Liver (tissue), 9 donors: ENCODE results near the gene TMEM170A. TPM values are rescaled to one million over a fixed set of nuclear protein-coding genes. Genes with fewer than 3 reads are reported as not detected.

Source experiments
- DNase-seq: peaks from one replicate; pipeline ENCODE4 v3.0.0-alpha.2; 2017; ENCODE audit warnings: low spot score
- H3K27ac ChIP-seq, 2 donors: one replicate each; pipeline ENCODE4 v1.7.0; 2013; ENCODE audit warnings: inconsistent platforms in 2 of 2, low read length in 2 of 2, control low read depth in 1 of 2, low read depth in 1 of 2, mild to moderate bottlenecking in 1 of 2
- H3K27me3 ChIP-seq, 4 donors: one replicate each; pipeline versions ENCODE4 v1.6.1 to v1.7.0; 2013; ENCODE audit warnings: low read length in 3 of 4, inconsistent platforms in 1 of 4, mild to moderate bottlenecking in 1 of 4, moderate library complexity in 1 of 4; ENCODE audit not compliant: control insufficient read depth in 4 of 4, insufficient read depth in 4 of 4
- H3K36me3 ChIP-seq, 4 donors: one replicate each; pipeline versions ENCODE4 v1.6.1 to v1.7.0; 2013; ENCODE audit warnings: low read length in 3 of 4, mild to moderate bottlenecking in 3 of 4, low read depth in 1 of 4, moderate library complexity in 1 of 4; ENCODE audit not compliant: control insufficient read depth in 4 of 4, insufficient read depth in 3 of 4
- H3K4me1 ChIP-seq, 4 donors: one replicate each; pipeline versions ENCODE4 v1.6.1 to v1.7.0; 2013; ENCODE audit warnings: low read length in 3 of 4, mild to moderate bottlenecking in 3 of 4, moderate library complexity in 1 of 4; ENCODE audit not compliant: control insufficient read depth in 4 of 4, insufficient read depth in 4 of 4
- H3K4me3 ChIP-seq, 3 donors: one replicate each; pipeline versions ENCODE4 v1.6.1 to v1.7.0; 2013; ENCODE audit warnings: low read length in 3 of 3, control low read depth in 1 of 3, low read depth in 1 of 3, mild to moderate bottlenecking in 1 of 3
- H3K9ac ChIP-seq, 2 donors: one replicate each; pipeline ENCODE4 v1.7.0; 2013; ENCODE audit warnings: low read length in 2 of 2, mild to moderate bottlenecking in 2 of 2, moderate library complexity in 2 of 2, control low read depth in 1 of 2, low read depth in 1 of 2
- H3K9me3 ChIP-seq, 4 donors: one replicate each; pipeline versions ENCODE4 v1.6.1 to v1.7.0; 2013; ENCODE audit warnings: low read length in 3 of 4; ENCODE audit not compliant: control insufficient read depth in 4 of 4
- EGR1 ChIP-seq, 2 donors: IDR thresholded peaks; 2 replicates each; pipeline ENCODE4 v1.6.1; 2016 to 2018; ENCODE audit warnings: antibody characterized with exemption in 2 of 2, low read depth in 2 of 2
- FOXA1 ChIP-seq: IDR thresholded peaks from 2 replicates; pipeline ENCODE4 v1.6.1; 2016; ENCODE audit warnings: antibody characterized with exemption
- FOXA2 ChIP-seq: IDR thresholded peaks from 2 replicates; pipeline ENCODE4 v1.6.1; 2016; ENCODE audit warnings: antibody characterized with exemption
- GABPA ChIP-seq, 2 donors: IDR thresholded peaks in 1 of 2; conservative IDR thresholded peaks in 1 of 2; 2 replicates each; pipeline ENCODE4 v1.6.1; 2016; ENCODE audit warnings: antibody characterized with exemption in 2 of 2, mild to moderate bottlenecking in 1 of 2, moderate library complexity in 1 of 2
- HNF4A ChIP-seq, 2 donors: conservative IDR thresholded peaks; 2 replicates each; pipeline ENCODE4 v1.6.1; 2016; ENCODE audit warnings: antibody characterized with exemption in 2 of 2, mild to moderate bottlenecking in 2 of 2
- HNF4G ChIP-seq: IDR thresholded peaks from 2 replicates; pipeline ENCODE4 v1.6.1; 2016; ENCODE audit warnings: antibody characterized with exemption
- JUND ChIP-seq, 2 donors: IDR thresholded peaks; 2 replicates each; pipeline ENCODE4 v1.6.1; 2016; ENCODE audit warnings: antibody characterized with exemption in 2 of 2
- MAX ChIP-seq: IDR thresholded peaks from 2 replicates; pipeline ENCODE4 v1.6.1; 2016; ENCODE audit warnings: antibody characterized with exemption
- NR2F2 ChIP-seq: IDR thresholded peaks from 2 replicates; pipeline ENCODE4 v1.6.1; 2016; ENCODE audit warnings: antibody characterized with exemption
- RAD21 ChIP-seq, 2 donors: IDR thresholded peaks; 2 replicates each; pipeline ENCODE4 v1.6.1; 2016; ENCODE audit warnings: antibody characterized with exemption in 2 of 2, mild to moderate bottlenecking in 2 of 2
- RXRA ChIP-seq, 2 donors: IDR thresholded peaks; 2 replicates each; pipeline ENCODE4 v1.6.1; 2017 to 2018; ENCODE audit warnings: antibody characterized with exemption in 2 of 2, mild to moderate bottlenecking in 1 of 2
- SP1 ChIP-seq: IDR thresholded peaks from 2 replicates; pipeline ENCODE4 v1.6.1; 2018; ENCODE audit warnings: antibody characterized with exemption, mild to moderate bottlenecking
- TAF1 ChIP-seq: conservative IDR thresholded peaks from 2 replicates; pipeline ENCODE4 v1.6.1; 2016; ENCODE audit warnings: antibody characterized with exemption, mild to moderate bottlenecking
- YY1 ChIP-seq: IDR thresholded peaks from 2 replicates; pipeline ENCODE4 v1.6.1; 2016; ENCODE audit warnings: antibody characterized with exemption, mild to moderate bottlenecking
- WGBS: extraction: QIAGEN DNeasy Blood & Tissue Kit; methylation state at CpG from one replicate; pipeline ENCODE4 v1.1.7; 2013; 5-methylcytosine and 5-hydroxymethylcytosine counted together
- polyA plus RNA-seq, 2 donors: library from polyadenylated mRNA; stranded (reverse) in 1 of 2; unstranded in 1 of 2; fragments of 200-250 nt in 1 of 2; fragments of >200 nt in 1 of 2; fragmentation: Nextera tagmentation in 1 of 2; extraction: Ambion mirVana in 1 of 2; gene quantifications; one replicate each; pipeline versions ENCODE4 v1.2.1 to v1.2.3, GENCODE V29; 2013 to 2015
- total RNA-seq, 2 donors: library from RNA; depleted of rRNA; stranded (reverse); fragments of >200 nt; gene quantifications; one replicate each; pipeline ENCODE4 v1.2.3, GENCODE V29; 2014
- TF ChIP-seq, protein P1 (sequence below): IDR thresholded peaks from 2 replicates; pipeline ENCODE4 v1.6.1; 2016; ENCODE audit warnings: antibody characterized with exemption
- TF ChIP-seq, protein P2 (sequence below): IDR thresholded peaks from 2 replicates; pipeline ENCODE4 v1.6.1; 2016; ENCODE audit warnings: antibody characterized with exemption
- TF ChIP-seq, protein P3 (sequence below): fragments of 150-350 bp; IDR thresholded peaks from 2 replicates; pipeline ENCODE4 v1.5.1; 2017; ENCODE audit warnings: improper control_type of control experiment, low read depth, low read length; ENCODE audit not compliant: missing input control
- TF ChIP-seq, protein P4 (sequence below): IDR thresholded peaks from 2 replicates; pipeline ENCODE4 v1.6.1; 2016; ENCODE audit warnings: antibody characterized with exemption, mild to moderate bottlenecking
- donor health status: healthy.
- donor health status: healthy.
- donor health status: healthy.
- donor health status: healthy.
- donor health status: healthy.

The TMEM170A gene, protein sequence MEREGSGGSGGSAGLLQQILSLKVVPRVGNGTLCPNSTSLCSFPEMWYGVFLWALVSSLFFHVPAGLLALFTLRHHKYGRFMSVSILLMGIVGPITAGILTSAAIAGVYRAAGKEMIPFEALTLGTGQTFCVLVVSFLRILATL
- total RNA-seq, result 10 to 100 TPM; 19.2 to 25.4 TPM
- polyA plus RNA-seq, result 10 to 100 TPM in 1 of 2 donors, 1 to 10 TPM in 1; 5.8 to 13.3 TPM

DNA sequence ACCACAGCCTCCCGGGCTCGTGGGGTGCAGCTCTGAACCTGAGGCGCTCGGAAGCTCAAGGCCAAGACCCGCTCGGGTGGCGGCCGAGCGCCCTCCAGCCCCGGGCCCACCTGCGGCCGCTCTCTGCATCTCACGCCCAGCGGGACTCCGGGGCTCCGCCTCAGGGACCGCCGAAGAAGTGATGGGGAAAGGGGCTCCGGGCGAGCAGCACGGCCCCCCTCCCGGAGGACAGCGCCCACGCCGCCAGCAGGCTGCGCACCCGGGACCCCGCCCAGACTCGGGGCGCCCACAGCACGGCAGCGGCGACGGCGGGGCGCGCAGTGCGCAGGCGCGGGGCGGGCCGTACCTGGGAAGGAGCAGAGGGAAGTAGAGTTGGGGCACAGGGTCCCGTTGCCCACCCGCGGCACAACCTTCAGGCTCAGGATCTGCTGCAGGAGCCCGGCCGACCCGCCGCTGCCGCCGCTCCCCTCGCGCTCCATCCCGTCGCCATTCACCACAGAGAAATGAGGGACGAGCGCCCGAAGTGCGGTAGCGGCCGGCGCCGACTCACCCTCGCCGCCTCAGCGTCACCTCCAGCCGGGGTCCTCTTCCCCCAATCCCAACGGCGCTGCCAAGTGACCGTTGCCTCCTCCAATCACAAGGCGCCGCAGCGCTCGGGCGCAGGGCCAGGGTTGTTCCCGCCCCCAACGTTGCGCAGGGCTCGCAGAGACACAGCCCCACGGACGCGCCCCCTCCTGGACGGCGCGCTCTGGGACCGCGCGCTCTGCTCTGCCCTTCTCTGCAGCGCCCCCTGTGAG lies at the start of gene TMEM170A:
Gene TMEM170A (minus strand): TSS at position 568 of the 797 bp plus-strand sequence. CDS start 89 bp downstream, at position 479.
- H3K9me3 ChIP-seq, result no peaks in the 10 kb centered on the region
- peak within 1 kb of the TSS; percentile 85 to 95 for H3K27ac ChIP-seq
- peak within 1 kb of the TSS; percentile 62 to 94 (median 87) for H3K4me3 ChIP-seq
- peaks cover 0 to 11% (median 8%) of the 10 kb centered on the region in 4 donors for H3K4me1 ChIP-seq
- peak within 1 kb of the TSS; percentile 58 for H3K9ac ChIP-seq
- DNase-seq, result peak; percentile 99
- WGBS, result under 1% methylated on average over 89 of the region's 89 CpGs
- TF ChIP-seq EGR1 (IDR thresholded peaks at IDR 0.05; ENCODE audit: low read depth in 2 of 2) (no peak), GABPA (IDR thresholded peaks at IDR 0.05 in 1 of 2, conservative IDR thresholded peaks at IDR 0.05 in 1 of 2) (peak in 1 of 2 donors; percentile 53), RXRA (IDR thresholded peaks at IDR 0.05) (peak; percentile 30 to 52), FOXA2 (peak; percentile 40), YY1 (peak; percentile 45), HNF4G (no peak), MAX (peak; percentile 40), NR2F2 (peak; percentile 32), TAF1 (no peak), FOXA1 (no peak), JUND (IDR thresholded peaks at IDR 0.05) (peak; percentile 25 to 51), SP1 (peak; percentile 87), RAD21 (IDR thresholded peaks at IDR 0.05) (peak; percentile 84 to 93), HNF4A (conservative IDR thresholded peaks at IDR 0.05) (peak; percentile 23 to 33)
- TF ChIP-seq, protein P1, sequence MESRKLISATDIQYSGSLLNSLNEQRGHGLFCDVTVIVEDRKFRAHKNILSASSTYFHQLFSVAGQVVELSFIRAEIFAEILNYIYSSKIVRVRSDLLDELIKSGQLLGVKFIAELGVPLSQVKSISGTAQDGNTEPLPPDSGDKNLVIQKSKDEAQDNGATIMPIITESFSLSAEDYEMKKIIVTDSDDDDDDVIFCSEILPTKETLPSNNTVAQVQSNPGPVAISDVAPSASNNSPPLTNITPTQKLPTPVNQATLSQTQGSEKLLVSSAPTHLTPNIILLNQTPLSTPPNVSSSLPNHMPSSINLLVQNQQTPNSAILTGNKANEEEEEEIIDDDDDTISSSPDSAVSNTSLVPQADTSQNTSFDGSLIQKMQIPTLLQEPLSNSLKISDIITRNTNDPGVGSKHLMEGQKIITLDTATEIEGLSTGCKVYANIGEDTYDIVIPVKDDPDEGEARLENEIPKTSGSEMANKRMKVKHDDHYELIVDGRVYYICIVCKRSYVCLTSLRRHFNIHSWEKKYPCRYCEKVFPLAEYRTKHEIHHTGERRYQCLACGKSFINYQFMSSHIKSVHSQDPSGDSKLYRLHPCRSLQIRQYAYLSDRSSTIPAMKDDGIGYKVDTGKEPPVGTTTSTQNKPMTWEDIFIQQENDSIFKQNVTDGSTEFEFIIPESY, result peak; percentile 20
- TF ChIP-seq, protein P2, sequence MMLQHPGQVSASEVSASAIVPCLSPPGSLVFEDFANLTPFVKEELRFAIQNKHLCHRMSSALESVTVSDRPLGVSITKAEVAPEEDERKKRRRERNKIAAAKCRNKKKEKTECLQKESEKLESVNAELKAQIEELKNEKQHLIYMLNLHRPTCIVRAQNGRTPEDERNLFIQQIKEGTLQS, result no peak
- TF ChIP-seq, protein P3, sequence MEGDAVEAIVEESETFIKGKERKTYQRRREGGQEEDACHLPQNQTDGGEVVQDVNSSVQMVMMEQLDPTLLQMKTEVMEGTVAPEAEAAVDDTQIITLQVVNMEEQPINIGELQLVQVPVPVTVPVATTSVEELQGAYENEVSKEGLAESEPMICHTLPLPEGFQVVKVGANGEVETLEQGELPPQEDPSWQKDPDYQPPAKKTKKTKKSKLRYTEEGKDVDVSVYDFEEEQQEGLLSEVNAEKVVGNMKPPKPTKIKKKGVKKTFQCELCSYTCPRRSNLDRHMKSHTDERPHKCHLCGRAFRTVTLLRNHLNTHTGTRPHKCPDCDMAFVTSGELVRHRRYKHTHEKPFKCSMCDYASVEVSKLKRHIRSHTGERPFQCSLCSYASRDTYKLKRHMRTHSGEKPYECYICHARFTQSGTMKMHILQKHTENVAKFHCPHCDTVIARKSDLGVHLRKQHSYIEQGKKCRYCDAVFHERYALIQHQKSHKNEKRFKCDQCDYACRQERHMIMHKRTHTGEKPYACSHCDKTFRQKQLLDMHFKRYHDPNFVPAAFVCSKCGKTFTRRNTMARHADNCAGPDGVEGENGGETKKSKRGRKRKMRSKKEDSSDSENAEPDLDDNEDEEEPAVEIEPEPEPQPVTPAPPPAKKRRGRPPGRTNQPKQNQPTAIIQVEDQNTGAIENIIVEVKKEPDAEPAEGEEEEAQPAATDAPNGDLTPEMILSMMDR, result peak; percentile 100
- TF ChIP-seq, protein P4, sequence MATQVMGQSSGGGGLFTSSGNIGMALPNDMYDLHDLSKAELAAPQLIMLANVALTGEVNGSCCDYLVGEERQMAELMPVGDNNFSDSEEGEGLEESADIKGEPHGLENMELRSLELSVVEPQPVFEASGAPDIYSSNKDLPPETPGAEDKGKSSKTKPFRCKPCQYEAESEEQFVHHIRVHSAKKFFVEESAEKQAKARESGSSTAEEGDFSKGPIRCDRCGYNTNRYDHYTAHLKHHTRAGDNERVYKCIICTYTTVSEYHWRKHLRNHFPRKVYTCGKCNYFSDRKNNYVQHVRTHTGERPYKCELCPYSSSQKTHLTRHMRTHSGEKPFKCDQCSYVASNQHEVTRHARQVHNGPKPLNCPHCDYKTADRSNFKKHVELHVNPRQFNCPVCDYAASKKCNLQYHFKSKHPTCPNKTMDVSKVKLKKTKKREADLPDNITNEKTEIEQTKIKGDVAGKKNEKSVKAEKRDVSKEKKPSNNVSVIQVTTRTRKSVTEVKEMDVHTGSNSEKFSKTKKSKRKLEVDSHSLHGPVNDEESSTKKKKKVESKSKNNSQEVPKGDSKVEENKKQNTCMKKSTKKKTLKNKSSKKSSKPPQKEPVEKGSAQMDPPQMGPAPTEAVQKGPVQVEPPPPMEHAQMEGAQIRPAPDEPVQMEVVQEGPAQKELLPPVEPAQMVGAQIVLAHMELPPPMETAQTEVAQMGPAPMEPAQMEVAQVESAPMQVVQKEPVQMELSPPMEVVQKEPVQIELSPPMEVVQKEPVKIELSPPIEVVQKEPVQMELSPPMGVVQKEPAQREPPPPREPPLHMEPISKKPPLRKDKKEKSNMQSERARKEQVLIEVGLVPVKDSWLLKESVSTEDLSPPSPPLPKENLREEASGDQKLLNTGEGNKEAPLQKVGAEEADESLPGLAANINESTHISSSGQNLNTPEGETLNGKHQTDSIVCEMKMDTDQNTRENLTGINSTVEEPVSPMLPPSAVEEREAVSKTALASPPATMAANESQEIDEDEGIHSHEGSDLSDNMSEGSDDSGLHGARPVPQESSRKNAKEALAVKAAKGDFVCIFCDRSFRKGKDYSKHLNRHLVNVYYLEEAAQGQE, result peak; percentile 76
- no peaks in the 10 kb centered on the region for H3K36me3 ChIP-seq
- H3K27me3 ChIP-seq, result no peaks in the 10 kb centered on the region
